ENCODE data around the gene WDR17.

DNA sequence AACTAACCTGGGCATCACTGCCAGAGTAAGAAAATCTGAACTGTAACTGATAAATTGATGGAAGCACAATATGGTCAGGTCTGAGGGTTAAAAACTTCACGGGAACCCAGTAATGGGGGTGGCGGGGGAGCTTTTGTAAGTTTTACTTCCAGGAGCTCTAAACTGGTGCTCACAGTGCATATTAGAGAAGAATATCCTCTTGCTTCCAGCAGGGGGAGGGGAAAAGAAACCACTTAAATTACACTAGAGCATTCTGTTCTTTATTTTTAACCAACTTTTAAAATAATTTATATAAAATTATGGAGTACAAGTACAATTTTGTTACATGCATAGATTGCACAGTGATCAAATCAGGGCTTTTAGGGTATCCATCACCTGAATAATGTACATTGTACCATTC, 33.7 kb downstream of the WDR17 start:
- TF ChIP-seq, protein P1, sequence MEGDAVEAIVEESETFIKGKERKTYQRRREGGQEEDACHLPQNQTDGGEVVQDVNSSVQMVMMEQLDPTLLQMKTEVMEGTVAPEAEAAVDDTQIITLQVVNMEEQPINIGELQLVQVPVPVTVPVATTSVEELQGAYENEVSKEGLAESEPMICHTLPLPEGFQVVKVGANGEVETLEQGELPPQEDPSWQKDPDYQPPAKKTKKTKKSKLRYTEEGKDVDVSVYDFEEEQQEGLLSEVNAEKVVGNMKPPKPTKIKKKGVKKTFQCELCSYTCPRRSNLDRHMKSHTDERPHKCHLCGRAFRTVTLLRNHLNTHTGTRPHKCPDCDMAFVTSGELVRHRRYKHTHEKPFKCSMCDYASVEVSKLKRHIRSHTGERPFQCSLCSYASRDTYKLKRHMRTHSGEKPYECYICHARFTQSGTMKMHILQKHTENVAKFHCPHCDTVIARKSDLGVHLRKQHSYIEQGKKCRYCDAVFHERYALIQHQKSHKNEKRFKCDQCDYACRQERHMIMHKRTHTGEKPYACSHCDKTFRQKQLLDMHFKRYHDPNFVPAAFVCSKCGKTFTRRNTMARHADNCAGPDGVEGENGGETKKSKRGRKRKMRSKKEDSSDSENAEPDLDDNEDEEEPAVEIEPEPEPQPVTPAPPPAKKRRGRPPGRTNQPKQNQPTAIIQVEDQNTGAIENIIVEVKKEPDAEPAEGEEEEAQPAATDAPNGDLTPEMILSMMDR (IDR thresholded peaks at IDR 0.05) = no peak
- TF ChIP-seq POLR2A (IDR thresholded peaks at IDR 0.05) = no peak
